HG03139 (cell line): ENCODE measurements around the gene PLA2G3.
A peak's percentile ranks its signal among the peaks of the same experiment; 100 is the strongest.
"Not testable (repeated sequence)": the region's sequence is repeated elsewhere in the genome, so short reads cannot be mapped to it uniquely, and the experiment has no call there.

Source experiments
- ATAC-seq: cut with Tn5 transposase; IDR thresholded peaks from one replicate; pipeline ENCODE4 v1.9.1; 2021; ENCODE audit not compliant: unreplicated experiment

Gene PLA2G3, protein sequence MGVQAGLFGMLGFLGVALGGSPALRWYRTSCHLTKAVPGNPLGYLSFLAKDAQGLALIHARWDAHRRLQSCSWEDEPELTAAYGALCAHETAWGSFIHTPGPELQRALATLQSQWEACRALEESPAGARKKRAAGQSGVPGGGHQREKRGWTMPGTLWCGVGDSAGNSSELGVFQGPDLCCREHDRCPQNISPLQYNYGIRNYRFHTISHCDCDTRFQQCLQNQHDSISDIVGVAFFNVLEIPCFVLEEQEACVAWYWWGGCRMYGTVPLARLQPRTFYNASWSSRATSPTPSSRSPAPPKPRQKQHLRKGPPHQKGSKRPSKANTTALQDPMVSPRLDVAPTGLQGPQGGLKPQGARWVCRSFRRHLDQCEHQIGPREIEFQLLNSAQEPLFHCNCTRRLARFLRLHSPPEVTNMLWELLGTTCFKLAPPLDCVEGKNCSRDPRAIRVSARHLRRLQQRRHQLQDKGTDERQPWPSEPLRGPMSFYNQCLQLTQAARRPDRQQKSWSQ

DNA sequence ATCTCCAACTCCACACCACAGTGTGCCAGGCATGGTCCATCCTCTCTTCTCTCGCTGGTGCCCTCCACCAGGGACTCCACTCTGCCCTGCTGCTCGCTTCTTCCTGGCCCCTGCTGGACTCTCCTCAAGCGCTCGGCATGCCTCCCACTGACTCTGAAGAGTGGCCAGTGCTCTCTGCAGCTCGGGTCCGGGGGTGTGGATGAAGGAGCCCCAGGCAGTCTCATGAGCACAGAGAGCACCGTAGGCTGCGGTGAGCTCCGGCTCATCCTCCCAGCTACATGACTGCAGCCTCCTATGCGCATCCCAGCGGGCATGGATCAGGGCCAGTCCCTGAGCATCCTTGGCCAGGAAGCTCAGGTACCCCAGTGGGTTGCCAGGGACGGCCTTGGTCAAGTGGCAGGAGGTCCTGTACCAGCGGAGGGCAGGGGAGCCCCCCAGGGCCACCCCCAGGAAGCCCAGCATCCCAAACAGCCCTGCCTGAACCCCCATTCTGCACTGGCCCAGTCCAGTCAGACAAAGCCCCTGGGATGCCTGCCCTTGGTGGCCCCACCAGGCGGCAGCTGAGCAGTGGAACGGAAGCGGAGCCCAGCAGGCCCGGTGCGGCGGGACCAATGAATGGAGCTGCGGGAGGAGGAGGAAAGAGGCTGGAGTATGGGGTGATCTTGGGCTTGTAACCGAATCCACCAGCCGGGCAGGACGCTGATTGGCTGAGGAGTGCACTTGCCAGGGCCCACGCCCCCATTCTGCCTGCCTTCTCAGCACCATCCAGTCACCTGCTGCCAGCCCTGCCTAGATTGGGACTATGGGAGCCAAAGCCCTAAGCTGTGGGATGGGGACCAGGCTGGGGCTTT lies at the start of gene PLA2G3:
PLA2G3 (minus strand) TSS at position 643 of the 851 bp plus-strand sequence; CDS start at position 489, 154 bp downstream.
- no peak for ATAC-seq

DNA sequence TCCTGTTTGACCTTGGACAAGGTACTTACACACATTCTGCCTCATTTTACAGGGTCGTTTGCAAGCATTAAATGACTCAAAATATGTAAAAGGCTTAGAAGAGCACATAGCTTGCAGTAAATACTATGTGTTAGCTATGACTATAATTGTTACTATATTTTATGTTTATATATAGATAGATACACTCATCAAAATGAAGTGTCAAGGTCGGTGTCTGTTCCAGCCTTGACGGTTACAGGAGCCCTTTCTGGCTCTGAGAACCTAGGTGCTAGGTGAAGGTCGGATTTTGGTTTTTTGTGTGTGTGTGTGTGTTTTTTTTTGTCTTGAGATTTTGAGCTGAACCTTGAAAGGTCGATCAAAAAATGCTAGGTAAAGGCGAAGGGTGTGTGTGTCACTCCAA lies 47.3 kb upstream of the PLA2G3 start:
- ATAC-seq = no peak

DNA sequence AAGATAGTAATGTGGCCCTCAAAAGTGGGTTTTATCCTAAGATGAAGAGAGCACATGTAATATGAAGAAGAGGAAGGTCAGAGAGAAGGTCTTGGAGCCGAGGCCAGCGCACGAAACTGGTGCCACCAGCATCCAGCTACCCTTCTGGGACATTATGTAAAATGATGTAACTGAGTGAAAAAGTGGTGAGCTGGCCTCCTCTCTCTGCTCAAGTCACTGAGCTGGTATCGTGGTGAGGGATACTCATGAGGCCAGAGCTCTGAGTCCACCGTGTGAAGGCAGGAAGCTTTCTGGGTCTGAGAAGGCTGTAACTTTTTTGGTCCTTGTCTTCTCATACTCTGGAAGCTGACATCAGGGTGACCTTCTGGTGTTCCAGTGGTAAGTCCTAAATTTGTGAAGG lies 44.7 kb upstream of the PLA2G3 start:
- ATAC-seq = no peak

DNA sequence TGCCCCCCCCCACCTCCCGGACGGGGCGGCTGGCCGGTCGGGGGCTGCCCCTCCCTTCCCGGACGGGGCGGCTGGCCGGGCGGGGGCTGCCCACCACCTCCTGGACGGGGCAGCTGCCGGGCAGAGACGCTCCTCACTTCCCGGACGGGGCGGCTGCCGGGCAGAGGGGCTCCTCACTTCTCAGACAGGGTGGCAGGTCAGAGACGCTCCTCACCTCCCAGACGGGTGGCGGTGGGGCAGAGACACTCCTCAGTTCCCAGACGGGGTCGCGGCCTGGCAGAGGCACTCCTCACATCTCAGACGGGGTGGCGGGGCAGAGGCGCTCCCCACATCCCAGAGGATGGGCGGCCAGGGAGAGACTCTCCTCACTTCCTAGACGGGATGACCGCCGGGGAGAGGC lies 43.7 kb upstream of the PLA2G3 start:
- ATAC-seq = no peak

DNA sequence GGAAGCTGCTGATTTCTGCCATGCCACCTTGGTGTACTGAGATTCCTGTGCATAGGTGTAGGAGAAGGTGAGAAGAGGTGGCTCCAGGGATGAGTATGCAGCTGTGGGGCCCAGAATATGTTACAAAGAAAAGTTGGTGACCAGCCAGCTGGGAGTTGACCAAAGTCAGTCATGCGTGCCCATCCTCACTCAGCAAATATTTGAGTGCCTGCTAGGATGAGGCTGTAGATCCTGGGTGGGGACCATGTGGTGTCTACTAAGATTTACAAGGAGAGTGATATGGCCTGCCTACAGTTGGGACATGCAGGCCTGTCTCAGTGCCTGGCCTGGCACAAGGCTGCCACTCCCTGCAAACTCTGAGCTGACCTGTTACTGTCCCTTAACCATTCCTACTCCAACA lies 39.0 kb upstream of the PLA2G3 start:
- no peak for ATAC-seq

DNA sequence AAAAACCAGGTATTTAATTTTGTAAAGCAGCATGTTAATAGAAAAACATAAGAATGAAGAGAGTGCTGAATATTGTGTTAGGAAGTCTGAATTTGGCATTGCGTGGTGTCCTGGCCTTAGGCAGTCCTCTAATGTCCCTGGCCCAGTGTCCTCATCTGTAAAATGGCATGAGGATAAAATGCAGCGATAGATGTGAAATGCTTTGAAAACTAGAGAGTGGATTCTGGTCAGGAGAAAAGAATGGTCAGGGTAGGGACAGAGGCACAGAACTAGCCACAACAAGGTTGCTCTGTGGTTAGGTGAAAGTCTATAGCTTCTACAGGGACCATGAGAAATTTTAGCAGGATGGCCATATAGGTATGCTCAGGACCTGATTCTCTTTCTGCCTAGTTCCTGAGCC lies 38.6 kb upstream of the PLA2G3 start:
- no peak for ATAC-seq

DNA sequence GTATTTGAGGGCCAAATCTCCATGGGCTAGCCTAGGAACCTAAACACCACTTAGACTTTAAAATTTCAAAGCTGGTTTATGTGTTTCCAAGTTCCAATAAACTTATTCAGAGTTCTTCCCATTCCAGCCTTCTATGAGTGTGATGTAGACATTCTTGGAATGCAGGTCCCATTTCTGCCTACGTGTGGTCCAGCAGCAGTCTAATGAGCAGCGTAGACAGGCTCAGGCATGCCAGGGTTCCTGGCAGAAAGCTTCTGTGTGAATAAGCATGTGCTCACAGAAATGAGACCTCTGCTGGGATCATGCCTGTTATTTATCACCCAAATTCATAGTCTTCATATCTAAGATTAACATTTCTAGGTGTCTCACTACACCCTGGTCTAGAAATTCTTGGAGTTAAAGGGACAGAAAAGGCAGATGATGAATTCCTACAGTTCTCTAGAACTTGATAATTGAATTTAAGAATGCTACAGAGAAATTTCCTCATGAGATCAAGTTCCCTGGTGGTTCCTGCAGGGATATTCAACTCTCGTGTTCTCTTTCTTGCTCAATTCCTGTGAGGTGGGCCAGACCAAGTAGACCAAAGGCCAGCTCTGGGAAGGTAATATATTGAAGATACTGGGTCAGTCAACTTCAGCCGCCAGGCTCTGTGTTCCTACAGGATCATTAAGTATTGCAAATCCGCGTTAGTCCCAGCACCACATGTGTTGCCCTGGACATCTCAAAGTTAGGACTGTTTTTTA lies 37.3 kb upstream of the PLA2G3 start:
- no peak for ATAC-seq

DNA sequence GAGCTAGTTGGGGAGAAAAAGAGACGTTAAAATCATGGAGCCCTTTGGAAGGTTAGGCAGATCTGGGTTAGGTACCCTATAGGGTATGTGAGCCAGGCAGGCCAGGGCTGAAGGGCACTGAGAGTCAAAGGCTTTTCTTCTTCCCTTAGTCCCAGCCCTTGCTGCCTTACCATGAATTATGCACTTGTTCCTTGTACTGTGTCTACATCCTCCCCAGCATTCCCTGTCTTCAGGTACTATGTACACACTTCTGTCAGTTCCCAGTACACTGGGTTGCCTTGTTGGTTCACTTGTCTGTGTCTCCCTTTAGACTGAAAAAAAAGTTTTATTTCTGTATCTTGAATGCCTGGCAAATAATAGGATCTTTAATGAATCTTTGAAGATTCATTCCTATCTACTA lies 36.6 kb upstream of the PLA2G3 start:
- ATAC-seq = no peak

DNA sequence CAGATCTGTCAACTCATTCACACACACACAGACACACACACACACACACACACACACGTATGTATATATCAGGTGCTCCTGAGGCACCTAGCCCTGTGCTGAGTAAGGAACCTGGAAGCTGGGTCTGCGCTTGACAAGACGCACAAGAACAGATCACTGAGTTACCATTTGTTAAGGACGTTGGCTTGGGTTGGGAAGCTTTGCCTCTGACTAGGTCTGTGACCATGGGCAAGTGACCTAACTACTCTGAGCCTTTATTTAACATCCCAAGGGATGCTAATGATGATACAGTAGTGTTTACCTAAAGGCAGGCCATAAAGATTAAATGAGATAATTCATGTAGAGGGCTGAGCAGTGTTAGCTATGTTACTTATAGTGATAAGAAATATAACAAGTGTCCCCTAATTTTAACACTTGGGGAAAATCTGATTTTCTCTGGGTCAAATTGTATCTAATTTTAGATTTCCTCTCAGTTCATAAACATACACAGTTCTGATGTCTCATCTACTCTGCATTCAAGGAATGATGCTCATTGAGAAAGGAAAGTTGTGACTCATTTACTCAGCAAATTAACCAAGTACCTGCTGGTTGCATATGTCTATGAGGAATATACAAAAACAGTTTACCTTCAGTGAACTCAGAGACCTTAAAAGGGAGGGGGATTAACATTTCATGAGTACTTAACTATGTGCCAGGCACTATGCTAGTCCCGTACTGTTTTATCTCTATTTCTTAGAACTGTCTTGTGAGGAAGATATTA lies 33.3 kb upstream of the PLA2G3 start:
- no peak for ATAC-seq

DNA sequence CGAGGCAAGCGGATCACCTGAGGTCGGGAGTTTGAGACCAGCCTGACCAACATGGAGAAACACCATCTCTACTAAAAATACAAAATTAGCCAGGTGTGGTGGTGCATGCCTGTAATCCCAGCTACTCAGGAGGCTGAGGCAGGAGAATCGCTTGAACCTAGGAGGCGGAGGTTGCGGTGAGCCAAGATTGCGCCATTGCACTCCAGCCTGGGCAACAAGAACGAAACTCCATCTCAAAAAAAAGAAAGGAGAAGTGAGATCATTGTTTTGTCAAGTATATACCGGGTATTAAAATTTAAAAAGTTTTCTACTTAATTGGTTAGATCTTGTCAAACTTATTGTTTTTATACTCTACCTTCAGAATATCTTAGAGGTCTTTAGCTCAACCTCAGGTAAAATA lies 31.4 kb upstream of the PLA2G3 start:
- not testable (repeated sequence) for ATAC-seq

DNA sequence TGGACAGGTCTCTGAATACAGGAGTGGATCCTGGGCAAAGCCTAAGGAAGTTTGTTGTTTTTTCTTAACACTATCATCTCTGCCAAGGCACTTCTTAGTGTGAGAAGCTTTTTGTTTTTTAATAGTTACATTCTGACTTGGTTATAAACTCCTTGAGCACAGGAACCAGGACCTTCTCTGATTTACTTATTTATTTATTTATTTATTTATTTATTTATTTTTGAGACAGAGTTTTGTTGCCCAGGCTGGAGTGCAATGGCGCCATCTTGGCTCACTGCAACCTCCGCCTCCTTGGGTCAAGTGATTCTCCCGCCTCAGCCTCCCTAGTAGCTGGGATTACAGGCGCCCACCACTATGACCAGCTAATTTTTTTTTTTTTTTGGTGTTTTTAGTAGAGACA lies 30.7 kb upstream of the PLA2G3 start:
- no peak for ATAC-seq

DNA sequence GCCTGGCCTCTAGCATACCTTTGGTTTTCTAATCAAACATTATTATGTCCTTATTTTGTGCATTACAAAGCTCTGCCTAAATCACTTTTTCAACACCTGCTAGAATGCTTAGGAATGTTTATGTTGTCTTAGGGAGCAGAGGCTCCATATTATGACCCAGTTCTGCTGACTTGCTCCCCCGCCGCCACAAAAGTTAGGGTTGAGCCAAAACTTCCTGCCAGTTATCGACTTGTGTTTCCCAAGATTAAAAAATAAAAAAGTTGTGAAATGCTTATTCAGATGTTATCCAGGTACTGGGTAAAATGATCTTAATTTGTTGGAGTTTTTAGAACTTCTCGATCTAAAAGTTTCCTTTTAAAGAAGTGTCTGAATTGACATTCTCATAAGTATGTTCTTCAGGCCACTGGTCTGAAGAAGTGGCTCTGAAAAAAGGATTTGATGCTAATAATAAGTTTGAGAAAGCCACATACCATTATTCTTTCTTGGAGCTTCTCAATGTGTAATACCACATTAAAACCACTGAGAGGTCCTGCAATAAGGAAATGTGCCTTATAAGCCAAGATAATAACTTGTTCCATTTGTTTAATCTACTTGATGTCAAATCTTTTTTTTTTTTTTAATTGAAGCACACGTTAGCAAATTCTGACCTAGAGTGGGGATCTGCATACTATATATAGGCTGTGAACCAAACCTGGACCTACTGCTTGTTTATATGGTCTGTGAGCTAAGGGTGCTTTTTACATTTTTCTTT lies 21.9 kb upstream of the PLA2G3 start:
- ATAC-seq = no peak

DNA sequence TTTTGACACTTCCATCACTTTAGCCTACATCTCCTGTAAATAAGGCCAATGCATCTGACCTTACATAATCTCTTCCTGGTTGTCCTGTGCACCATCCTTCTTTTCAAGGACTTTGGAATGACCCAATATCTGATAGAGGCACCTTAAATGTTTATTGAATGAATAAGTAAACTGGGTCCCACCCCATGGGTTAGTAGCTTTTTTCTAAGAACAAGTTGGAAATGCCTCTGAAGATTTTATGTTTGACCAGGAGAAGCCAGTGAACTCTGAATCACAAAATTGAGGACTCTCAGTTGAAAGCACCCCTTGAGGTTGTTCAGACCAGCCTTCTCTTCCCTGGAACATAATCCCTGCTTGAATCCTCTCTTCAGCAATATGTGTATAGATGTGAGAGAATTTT lies 21.1 kb upstream of the PLA2G3 start:
- ATAC-seq = no peak

DNA sequence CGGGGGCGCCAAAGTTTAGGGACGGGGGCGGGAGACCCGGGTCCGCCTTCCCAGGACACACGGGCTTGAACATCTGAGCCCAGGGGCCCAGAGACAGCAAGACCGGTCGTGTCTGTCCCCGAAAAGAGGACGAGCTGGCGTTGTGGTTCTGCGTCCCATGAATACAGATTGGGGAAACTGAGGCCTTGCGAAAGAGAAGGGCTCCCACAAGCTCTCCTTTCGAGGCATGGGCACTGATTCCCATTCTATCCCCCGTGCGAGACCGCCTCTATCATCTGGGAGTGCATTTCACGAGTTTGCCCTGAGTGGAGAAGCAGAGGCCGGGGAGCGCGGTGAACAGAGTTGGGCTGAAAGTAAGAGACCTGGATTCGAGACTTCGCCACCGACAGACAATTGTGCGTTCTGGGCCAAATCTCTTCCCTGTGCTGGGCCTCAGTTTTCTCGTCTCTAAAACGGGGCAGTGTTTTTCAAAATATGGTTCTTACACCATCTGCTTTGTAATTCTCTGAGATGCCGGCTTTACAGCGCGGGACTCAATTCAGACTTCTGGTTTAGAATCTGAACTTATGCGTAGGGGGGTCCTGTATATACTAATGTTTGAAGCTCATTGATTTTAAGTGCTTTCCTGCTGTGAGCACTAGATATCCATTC lies 20.1 kb upstream of the PLA2G3 start:
- ATAC-seq = peak; percentile 22

DNA sequence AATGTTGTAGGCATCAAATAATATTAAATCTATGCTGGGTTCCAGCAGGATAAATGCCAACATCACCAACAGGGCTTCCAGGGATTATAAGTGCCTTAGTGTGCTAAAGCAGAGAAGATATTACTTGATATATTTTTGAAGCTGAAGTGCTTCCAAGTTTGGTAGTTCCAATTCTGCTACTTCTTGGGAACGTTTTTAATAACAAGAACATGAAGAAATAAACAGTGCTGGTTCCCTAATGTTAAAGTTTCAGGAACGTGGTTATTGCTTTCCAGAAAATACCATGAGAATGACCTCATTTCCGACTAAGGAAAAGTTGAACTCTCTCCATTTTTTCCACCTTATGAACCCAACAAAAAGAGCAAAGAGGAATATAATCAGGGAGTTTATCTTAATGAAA lies 15.1 kb upstream of the PLA2G3 start:
- no peak for ATAC-seq

DNA sequence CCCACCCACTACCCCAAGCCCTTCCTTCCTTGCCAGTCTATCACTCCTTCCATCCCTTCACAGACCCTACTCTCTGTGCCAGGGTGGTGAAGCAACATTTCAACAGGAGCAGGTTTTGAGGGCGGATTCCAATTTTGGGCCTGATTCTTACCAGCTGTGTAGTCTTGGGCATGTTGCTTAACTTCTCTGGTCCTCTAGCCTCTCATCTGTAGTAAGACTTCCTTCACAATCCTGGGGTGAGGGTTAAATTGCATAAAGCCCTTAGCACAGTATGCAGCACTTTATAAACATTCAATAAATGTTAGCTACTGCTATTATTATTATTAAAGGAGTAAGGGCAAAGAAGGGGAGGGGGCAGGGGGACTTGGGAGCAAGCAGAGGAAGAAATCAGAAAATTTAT lies 14.7 kb upstream of the PLA2G3 start:
- ATAC-seq = no peak

DNA sequence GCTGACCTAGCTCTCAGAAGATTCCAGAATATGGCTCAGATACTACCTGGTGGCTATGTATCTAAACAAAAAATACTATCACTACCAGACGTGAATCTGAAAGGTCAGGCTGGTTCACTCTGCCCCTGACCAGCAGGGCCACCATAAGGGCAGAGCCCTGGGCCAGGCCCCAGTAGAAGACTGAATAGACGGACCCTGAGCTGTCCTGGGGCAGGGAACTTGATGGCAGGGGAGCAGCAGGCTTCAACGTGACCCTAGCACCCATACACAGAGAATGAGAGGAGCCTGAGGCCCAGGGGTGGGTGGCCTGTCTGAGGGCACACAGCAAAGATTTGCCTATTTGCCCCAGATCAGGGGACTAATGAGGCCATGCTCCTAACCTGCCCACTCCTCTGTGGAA lies 13.0 kb upstream of the PLA2G3 start:
- no peak for ATAC-seq

DNA sequence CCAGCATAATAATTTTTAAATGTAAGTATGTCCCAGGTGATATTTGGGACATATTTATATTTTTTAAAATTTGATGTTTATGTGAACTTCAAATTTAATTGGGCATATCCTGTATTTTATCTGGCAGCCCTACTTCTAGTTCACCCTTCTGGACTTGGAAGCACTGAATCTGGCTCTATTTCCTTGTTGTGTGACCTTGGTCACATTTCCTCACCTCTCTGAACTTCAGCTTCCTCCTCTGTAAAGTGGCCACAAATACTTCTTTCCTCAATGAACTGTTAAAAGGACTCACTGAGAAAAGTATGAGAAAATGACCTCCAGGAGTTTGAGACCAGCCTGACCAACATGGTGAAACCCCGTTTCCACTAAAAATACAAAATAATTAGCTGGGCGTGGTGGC lies 11.6 kb upstream of the PLA2G3 start:
- no peak for ATAC-seq

DNA sequence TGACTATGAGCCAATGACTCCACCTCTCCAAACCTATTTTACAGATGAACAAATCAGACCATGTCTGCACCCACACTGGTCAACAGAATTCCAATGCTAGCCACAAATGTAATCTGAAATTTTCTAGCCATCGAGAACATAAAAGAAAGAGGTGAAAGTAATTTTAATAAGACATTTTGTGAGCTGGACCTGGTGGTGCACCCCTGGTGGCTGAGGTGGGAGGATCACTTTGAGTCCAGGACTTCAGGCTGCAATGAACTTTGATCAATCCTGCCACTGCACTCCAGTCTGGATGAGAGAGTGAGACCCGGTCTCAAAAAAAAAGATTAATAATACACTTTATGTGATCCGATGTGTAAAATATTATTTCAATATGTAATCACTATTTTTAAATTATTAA lies 10.3 kb upstream of the PLA2G3 start:
- ATAC-seq = no peak
